ENCODE results near the gene PROZ. TPM values are rescaled to one million over a fixed set of nuclear protein-coding genes. Genes with fewer than 3 reads are reported as not detected.

The PROZ gene
- total RNA-seq, 1 experiment from 2014 or later, result not detected

DNA sequence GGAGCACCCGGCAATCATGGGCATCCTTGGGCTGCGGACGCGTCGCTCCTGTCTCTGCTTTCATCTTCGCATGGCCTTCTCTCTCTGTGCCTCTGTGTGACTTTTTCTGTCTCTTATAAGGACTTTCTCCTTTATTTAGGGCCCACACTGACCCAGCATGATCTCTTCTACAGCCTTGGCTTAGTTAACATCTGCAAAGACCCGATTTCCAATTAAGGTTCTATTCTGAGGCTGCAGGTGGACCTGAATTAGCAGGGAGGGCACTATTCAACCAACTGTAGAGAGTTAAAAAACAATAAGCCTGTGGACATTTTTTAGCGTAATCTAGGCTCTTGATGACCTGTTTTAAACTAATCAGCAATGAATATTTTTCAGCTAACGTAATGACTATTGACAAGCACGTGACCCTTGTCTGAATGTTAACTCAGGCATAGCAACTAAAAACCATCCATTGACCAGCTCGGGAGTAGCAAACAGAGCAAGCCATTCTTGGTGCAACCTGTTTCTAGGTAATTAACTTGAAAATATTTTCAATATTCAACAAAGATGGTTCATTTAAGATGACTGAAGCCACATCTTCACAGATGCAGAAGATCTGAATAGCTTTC lies 20.7 kb upstream of the PROZ start:
- Histone ChIP-seq H3K79me1 (ENCODE audit: insufficient read depth, low read depth, low read length, poor library complexity, severe bottlenecking) (no peaks in the 10 kb centered on the region), H4K91ac (ENCODE audit: insufficient read length, low read depth, low read length) (no peak overlapping the region), H2AFZ (ENCODE audit: low read length) (no peak overlapping the region), H4K20me1 (ENCODE audit: control insufficient read depth, insufficient read depth, insufficient read length) (no peaks in the 10 kb centered on the region), H4K8ac (replicated peaks; ENCODE audit: insufficient read length, low read depth, low read length) (no peak overlapping the region), H2BK5ac (ENCODE audit: insufficient read length, low read length) (no peak overlapping the region), H2AK5ac (ENCODE audit: insufficient read length, low read length) (no peak overlapping the region), H2BK12ac (ENCODE audit: insufficient read length, low read depth, low read length) (no peak overlapping the region), H3K18ac (ENCODE audit: insufficient read length, low read depth, low read length) (no peak overlapping the region), H2BK15ac (ENCODE audit: low read depth, low read length) (no peak overlapping the region), H3K23ac (ENCODE audit: insufficient read length, low read depth, low read length) (no peak overlapping the region), H3K27me3 (ENCODE audit: insufficient read depth, low read length) (no peaks in the 10 kb centered on the region), H3K56ac (ENCODE audit: insufficient read length, low read depth, low read length) (no peak overlapping the region), H2BK120ac (ENCODE audit: low read depth, low read length, poor library complexity, severe bottlenecking) (no peak overlapping the region), H3T11ph (ENCODE audit: low read length) (no peak overlapping the region), H3K9me3 (ENCODE audit: control insufficient read depth, low read depth, low read length) (no peaks in the 10 kb centered on the region), H3K14ac (ENCODE audit: insufficient read depth, low read length) (no peak overlapping the region), H2BK20ac (ENCODE audit: low read depth, low read length, poor library complexity, severe bottlenecking) (no peak overlapping the region), H3K27ac (ENCODE audit: insufficient read length, low read depth, low read length) (no peak overlapping the region), H3K9ac (ENCODE audit: extremely low read depth, insufficient read length, low read length) (no peak overlapping the region), H3K4me2 (ENCODE audit: insufficient read depth, insufficient read length, low read length) (no peak overlapping the region), H3K4ac (ENCODE audit: low read depth, low read length) (no peak overlapping the region), H3K23me2 (ENCODE audit: insufficient read length, low read depth, low read length, poor library complexity, severe bottlenecking) (no peaks in the 10 kb centered on the region), H4K5ac (ENCODE audit: insufficient read length, low read depth, low read length) (no peak overlapping the region), H3K4me1 (ENCODE audit: insufficient read depth, low read length) (no peaks in the 10 kb centered on the region), H3K79me2 (ENCODE audit: insufficient read depth, low read length) (no peaks in the 10 kb centered on the region)
- Mint-ChIP-seq H3K27ac (peak overlapping the region in 1 of 3 experiments; percentile 59; a peak in 2 of 7 replicates), H3K36me3 (ENCODE audit: insufficient read depth in 1 of 3, low read depth in 3 of 3) (no peaks in the 10 kb centered on the region; a peak in 1 of 7 replicates), H3K4me1 (peaks cover 14 to 30% of the 10 kb centered on the region in 2 experiments), H3K27me3 (ENCODE audit: low read depth) (peaks cover 2% of the 10 kb centered on the region), H3K4me3 (no peak overlapping the region), H3K9me3 (no peaks in the 10 kb centered on the region)
- no CpG with 5 or more reads among the region's 11 CpGs for WGBS (ENCODE audit: extremely low coverage, insufficient read length, low lambda C conversion rate)
- TF ChIP-seq, protein P1, sequence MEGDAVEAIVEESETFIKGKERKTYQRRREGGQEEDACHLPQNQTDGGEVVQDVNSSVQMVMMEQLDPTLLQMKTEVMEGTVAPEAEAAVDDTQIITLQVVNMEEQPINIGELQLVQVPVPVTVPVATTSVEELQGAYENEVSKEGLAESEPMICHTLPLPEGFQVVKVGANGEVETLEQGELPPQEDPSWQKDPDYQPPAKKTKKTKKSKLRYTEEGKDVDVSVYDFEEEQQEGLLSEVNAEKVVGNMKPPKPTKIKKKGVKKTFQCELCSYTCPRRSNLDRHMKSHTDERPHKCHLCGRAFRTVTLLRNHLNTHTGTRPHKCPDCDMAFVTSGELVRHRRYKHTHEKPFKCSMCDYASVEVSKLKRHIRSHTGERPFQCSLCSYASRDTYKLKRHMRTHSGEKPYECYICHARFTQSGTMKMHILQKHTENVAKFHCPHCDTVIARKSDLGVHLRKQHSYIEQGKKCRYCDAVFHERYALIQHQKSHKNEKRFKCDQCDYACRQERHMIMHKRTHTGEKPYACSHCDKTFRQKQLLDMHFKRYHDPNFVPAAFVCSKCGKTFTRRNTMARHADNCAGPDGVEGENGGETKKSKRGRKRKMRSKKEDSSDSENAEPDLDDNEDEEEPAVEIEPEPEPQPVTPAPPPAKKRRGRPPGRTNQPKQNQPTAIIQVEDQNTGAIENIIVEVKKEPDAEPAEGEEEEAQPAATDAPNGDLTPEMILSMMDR (conservative IDR thresholded peaks at IDR 0.05), result no peak
- DNase-seq, result peak; percentile 18

All from H9 (cell line).